Stimulated activated naive CD4-positive, alpha-beta T cell (primary cell): ENCODE data around the gene UGT1A6.
"Not testable (repeated sequence)": the region's sequence is repeated elsewhere in the genome, so short reads cannot be mapped to it uniquely, and the experiment has no call there.

Source experiments
- DNase-seq, 6 experiments: peaks; one replicate each; lab custom pipeline; 2025; lab: John Stamatoyannopoulos, UW

The UGT1A6 gene

GRCh38 chr2:233728723-233729301, 36.1 kb downstream of the UGT1A6 start, which contains the start of gene UGT1A3:
UGT1A3 (plus strand) TSS chr2:233729042; CDS start chr2:233729127, 85 bp downstream.
- no peak for DNase-seq

- DNase-seq, result not testable (repeated sequence)
These were observed 44.4 kb downstream of the UGT1A6 start for GRCh38 chr2:233736868-233737653.

- no peak for DNase-seq
These were observed 48.2 kb downstream of the UGT1A6 start for GRCh38 chr2:233740870-233741269.

- no peak for DNase-seq
These were observed 51.0 kb downstream of the UGT1A6 start for GRCh38 chr2:233743464-233744259.

- DNase-seq, result no peak
These were observed 52.5 kb downstream of the UGT1A6 start for GRCh38 chr2:233745073-233745755.

GRCh38 chr2:233745838-233746237, 53.1 kb downstream of the UGT1A6 start:
- not testable (repeated sequence) for DNase-seq

- no peak for DNase-seq
These were observed 54.0 kb downstream of the UGT1A6 start for GRCh38 chr2:233746475-233747282.

GRCh38 chr2:233747283-233747544, 54.5 kb downstream of the UGT1A6 start:
- DNase-seq, result no peak

- DNase-seq, result not testable (repeated sequence)
These were observed 58.0 kb downstream of the UGT1A6 start for GRCh38 chr2:233750689-233751088.

GRCh38 chr2:233751212-233752009, 58.7 kb downstream of the UGT1A6 start:
- not testable (repeated sequence) for DNase-seq

- no peak for DNase-seq
These were observed 62.4 kb downstream of the UGT1A6 start for GRCh38 chr2:233754872-233755611.

- no peak for DNase-seq
These were observed 63.9 kb downstream of the UGT1A6 start for GRCh38 chr2:233756429-233757081.

- DNase-seq, result no peak
These were observed 65.5 kb downstream of the UGT1A6 start for GRCh38 chr2:233758141-233758540.

GRCh38 chr2:233758849-233759248, 66.2 kb downstream of the UGT1A6 start:
- no peak for DNase-seq

GRCh38 chr2:233760043-233760442, 67.4 kb downstream of the UGT1A6 start, which contains the start of gene UGT1A1:
UGT1A1 (plus strand) TSS chr2:233760270; CDS start chr2:233760288, 18 bp downstream.
- no peak for DNase-seq

- DNase-seq, result no peak
These were observed 68.5 kb downstream of the UGT1A6 start for GRCh38 chr2:233761040-233761769.

GRCh38 chr2:233764264-233764663, 71.6 kb downstream of the UGT1A6 start:
- no peak for DNase-seq

GRCh38 chr2:233764761-233765160, 72.1 kb downstream of the UGT1A6 start:
- DNase-seq, result no peak

GRCh38 chr2:233766416-233766815, 73.7 kb downstream of the UGT1A6 start:
- DNase-seq, result no peak
